ENCODE results near the gene MYO16. TPM values are rescaled to one million over a fixed set of nuclear protein-coding genes. Genes with fewer than 3 reads are reported as not detected.

The MYO16 gene
- total and polyA plus RNA-seq, 2 donors (not counting 1 experiment from before 2014, with no cell fraction given) = under 0.01 to 0.01 TPM

- H3K9ac ChIP-seq (ENCODE audit: insufficient read depth, low read length) = no peak overlapping the region
- no peak for TF ChIP-seq EZH2 (IDR thresholded peaks at IDR 0.05; ENCODE audit: low read length, missing control alignments)
- H3K27me3 ChIP-seq (ENCODE audit: control insufficient read depth, insufficient read depth, low read length) = no peaks in the 10 kb centered on the region
- H3K9me3 ChIP-seq (ENCODE audit: control insufficient read depth, insufficient read depth, low read depth, low read length) = no peaks in the 10 kb centered on the region
- no peaks in the 10 kb centered on the region for H4K20me1 ChIP-seq (ENCODE audit: control insufficient read depth, extremely low read depth, insufficient read depth, low read length)
- H3K4me1 ChIP-seq (ENCODE audit: control insufficient read depth, extremely low read depth, insufficient read depth, low read length) = no peaks in the 10 kb centered on the region
- H3K36me3 ChIP-seq (ENCODE audit: control insufficient read depth, insufficient read depth, low read length) = no peaks in the 10 kb centered on the region
- no peak overlapping the region for H2AFZ ChIP-seq (ENCODE audit: low read length)
- no peak overlapping the region for H3K4me3 ChIP-seq (replicated peaks in 1 of 4; ENCODE audit: control extremely low read depth in 1 of 4, insufficient read depth in 1 of 4, low read depth in 3 of 4, low read length in 4 of 4)
- no peak for DNase-seq (ENCODE audit: low read depth in 2 of 2)
- no peak overlapping the region for H3K4me2 ChIP-seq (ENCODE audit: extremely low read depth, insufficient read depth, low read length)
- no peaks in the 10 kb centered on the region for H3K79me2 ChIP-seq (ENCODE audit: control insufficient read depth, insufficient read depth, low read length)
- no peak overlapping the region for H3K27ac ChIP-seq (ENCODE audit: insufficient read depth, low read length)
These were observed 79.5 kb downstream of the MYO16 start for GRCh38 chr13:108708921-108709320.

- Histone ChIP-seq H3K36me3 (ENCODE audit: control insufficient read depth, insufficient read depth, low read length) (no peaks in the 10 kb centered on the region), H3K4me3 (replicated peaks in 1 of 4; ENCODE audit: control extremely low read depth in 1 of 4, insufficient read depth in 1 of 4, low read depth in 3 of 4, low read length in 4 of 4) (no peak overlapping the region), H3K9ac (ENCODE audit: insufficient read depth, low read length) (no peak overlapping the region), H4K20me1 (ENCODE audit: control insufficient read depth, extremely low read depth, insufficient read depth, low read length) (no peaks in the 10 kb centered on the region), H3K27me3 (ENCODE audit: control insufficient read depth, insufficient read depth, low read length) (no peaks in the 10 kb centered on the region), H3K4me1 (ENCODE audit: control insufficient read depth, extremely low read depth, insufficient read depth, low read length) (no peaks in the 10 kb centered on the region), H3K9me3 (ENCODE audit: control insufficient read depth, insufficient read depth, low read depth, low read length) (no peaks in the 10 kb centered on the region), H3K4me2 (ENCODE audit: extremely low read depth, insufficient read depth, low read length) (no peak overlapping the region), H2AFZ (ENCODE audit: low read length) (no peak overlapping the region), H3K79me2 (ENCODE audit: control insufficient read depth, insufficient read depth, low read length) (no peaks in the 10 kb centered on the region), H3K27ac (ENCODE audit: insufficient read depth, low read length) (no peak overlapping the region)
- TF ChIP-seq EZH2 (IDR thresholded peaks at IDR 0.05; ENCODE audit: low read length, missing control alignments) (no peak), CTCF (conservative IDR thresholded peaks at IDR 0.05 in 1 of 2, IDR thresholded peaks at IDR 0.05 in 1 of 2; ENCODE audit: low read depth in 1 of 2, low read length in 2 of 2) (no peak)
- no peak for DNase-seq (ENCODE audit: low read depth in 2 of 2)
These were observed 82.0 kb downstream of the MYO16 start for GRCh38 chr13:108711386-108711785.

- Histone ChIP-seq H4K20me1 (ENCODE audit: control insufficient read depth, extremely low read depth, insufficient read depth, low read length) (no peaks in the 10 kb centered on the region), H3K4me1 (ENCODE audit: control insufficient read depth, extremely low read depth, insufficient read depth, low read length) (no peaks in the 10 kb centered on the region), H3K36me3 (ENCODE audit: control insufficient read depth, insufficient read depth, low read length) (no peaks in the 10 kb centered on the region), H2AFZ (ENCODE audit: low read length) (no peak overlapping the region), H3K4me2 (ENCODE audit: extremely low read depth, insufficient read depth, low read length) (no peak overlapping the region), H3K27me3 (ENCODE audit: control insufficient read depth, insufficient read depth, low read length) (no peaks in the 10 kb centered on the region), H3K27ac (ENCODE audit: insufficient read depth, low read length) (no peak overlapping the region), H3K79me2 (ENCODE audit: control insufficient read depth, insufficient read depth, low read length) (no peaks in the 10 kb centered on the region), H3K9ac (ENCODE audit: insufficient read depth, low read length) (no peak overlapping the region), H3K9me3 (ENCODE audit: control insufficient read depth, insufficient read depth, low read depth, low read length) (no peaks in the 10 kb centered on the region), H3K4me3 (replicated peaks in 1 of 4; ENCODE audit: control extremely low read depth in 1 of 4, insufficient read depth in 1 of 4, low read depth in 3 of 4, low read length in 4 of 4) (no peak overlapping the region)
- no peak for DNase-seq (ENCODE audit: low read depth in 2 of 2)
- TF ChIP-seq EZH2 (IDR thresholded peaks at IDR 0.05; ENCODE audit: low read length, missing control alignments) = no peak
- TF ChIP-seq CTCF (conservative IDR thresholded peaks at IDR 0.05 in 1 of 2, IDR thresholded peaks at IDR 0.05 in 1 of 2; ENCODE audit: low read depth in 1 of 2, low read length in 2 of 2) = no peak
These were observed 96.1 kb downstream of the MYO16 start for GRCh38 chr13:108725471-108725870.
